Sigmoid colon (tissue), 4 donors: ENCODE measurements around the gene MRPS16.

Source experiments
- POLR2AphosphoS5 ChIP-seq, 4 donors: sonication (generic); formaldehyde crosslinking; IDR thresholded peaks; one replicate each; pipeline ENCODE4 v1.6.1; 2017; ENCODE audit warnings: antibody characterized with exemption in 4 of 4
- TF ChIP-seq, protein P1 (sequence below), 4 experiments: fragments of 450-650 bp in 3 of 4; fragments of 200-600 bp in 1 of 4; IDR thresholded peaks; one replicate each; pipeline ENCODE4 v1.5.1; 2016 to 2019; ENCODE audit warnings: antibody characterized with exemption in 4 of 4, mild to moderate bottlenecking in 3 of 4, moderate library complexity in 2 of 4

- TF ChIP-seq, protein P1, sequence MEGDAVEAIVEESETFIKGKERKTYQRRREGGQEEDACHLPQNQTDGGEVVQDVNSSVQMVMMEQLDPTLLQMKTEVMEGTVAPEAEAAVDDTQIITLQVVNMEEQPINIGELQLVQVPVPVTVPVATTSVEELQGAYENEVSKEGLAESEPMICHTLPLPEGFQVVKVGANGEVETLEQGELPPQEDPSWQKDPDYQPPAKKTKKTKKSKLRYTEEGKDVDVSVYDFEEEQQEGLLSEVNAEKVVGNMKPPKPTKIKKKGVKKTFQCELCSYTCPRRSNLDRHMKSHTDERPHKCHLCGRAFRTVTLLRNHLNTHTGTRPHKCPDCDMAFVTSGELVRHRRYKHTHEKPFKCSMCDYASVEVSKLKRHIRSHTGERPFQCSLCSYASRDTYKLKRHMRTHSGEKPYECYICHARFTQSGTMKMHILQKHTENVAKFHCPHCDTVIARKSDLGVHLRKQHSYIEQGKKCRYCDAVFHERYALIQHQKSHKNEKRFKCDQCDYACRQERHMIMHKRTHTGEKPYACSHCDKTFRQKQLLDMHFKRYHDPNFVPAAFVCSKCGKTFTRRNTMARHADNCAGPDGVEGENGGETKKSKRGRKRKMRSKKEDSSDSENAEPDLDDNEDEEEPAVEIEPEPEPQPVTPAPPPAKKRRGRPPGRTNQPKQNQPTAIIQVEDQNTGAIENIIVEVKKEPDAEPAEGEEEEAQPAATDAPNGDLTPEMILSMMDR (IDR thresholded peaks at IDR 0.05), result no peak
- no peak for TF ChIP-seq POLR2AphosphoS5 (IDR thresholded peaks at IDR 0.05)
Measured at GRCh38 chr10:73205081-73205480, 47.4 kb downstream of the MRPS16 start.
